ENCODE results near the gene GALNT15.

- TF ChIP-seq, protein P1, sequence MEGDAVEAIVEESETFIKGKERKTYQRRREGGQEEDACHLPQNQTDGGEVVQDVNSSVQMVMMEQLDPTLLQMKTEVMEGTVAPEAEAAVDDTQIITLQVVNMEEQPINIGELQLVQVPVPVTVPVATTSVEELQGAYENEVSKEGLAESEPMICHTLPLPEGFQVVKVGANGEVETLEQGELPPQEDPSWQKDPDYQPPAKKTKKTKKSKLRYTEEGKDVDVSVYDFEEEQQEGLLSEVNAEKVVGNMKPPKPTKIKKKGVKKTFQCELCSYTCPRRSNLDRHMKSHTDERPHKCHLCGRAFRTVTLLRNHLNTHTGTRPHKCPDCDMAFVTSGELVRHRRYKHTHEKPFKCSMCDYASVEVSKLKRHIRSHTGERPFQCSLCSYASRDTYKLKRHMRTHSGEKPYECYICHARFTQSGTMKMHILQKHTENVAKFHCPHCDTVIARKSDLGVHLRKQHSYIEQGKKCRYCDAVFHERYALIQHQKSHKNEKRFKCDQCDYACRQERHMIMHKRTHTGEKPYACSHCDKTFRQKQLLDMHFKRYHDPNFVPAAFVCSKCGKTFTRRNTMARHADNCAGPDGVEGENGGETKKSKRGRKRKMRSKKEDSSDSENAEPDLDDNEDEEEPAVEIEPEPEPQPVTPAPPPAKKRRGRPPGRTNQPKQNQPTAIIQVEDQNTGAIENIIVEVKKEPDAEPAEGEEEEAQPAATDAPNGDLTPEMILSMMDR (IDR thresholded peaks at IDR 0.05) = no peak
- no peak for TF ChIP-seq POLR2A (IDR thresholded peaks at IDR 0.05)
These were observed 8.1 kb downstream of the GALNT15 start for GRCh38 chr3:16182612-16183011.

All from Peyer's patch (tissue), 4 donors.